AG04450 (cell line): ENCODE results near the gene ST3GAL3. TPM values are rescaled to one million over a fixed set of nuclear protein-coding genes. Genes with fewer than 3 reads are reported as not detected.
"Not testable (repeated sequence)": the region's sequence is repeated elsewhere in the genome, so short reads cannot be mapped to it uniquely, and the experiment has no call there.

ENCODE experiments used
- CTCF ChIA-PET: fragments of 300-600, 350-600 bp; formaldehyde crosslinking; extraction: SDS; loops from one replicate; lab custom pipeline; 2022; ENCODE audit warnings: antibody characterized with exemption, inconsistent platforms; lab: Charles Lee
- POLR2A ChIA-PET: fragments of 350-600 bp; formaldehyde crosslinking; extraction: SDS; loops from one replicate; lab custom pipeline; 2021; ENCODE audit warnings: antibody characterized with exemption, inconsistent platforms; lab: Yijun Ruan, JAX
- DNase-seq: peaks from one replicate; pipeline ENCODE4 v3.0.0-alpha.2; 2011; ENCODE audit warnings: low read depth, low spot score
- H3K27ac ChIP-seq: one replicate; pipeline ENCODE4 v1.5.1; 2012; ENCODE audit warnings: low read depth, low read length, control low read depth
- H3K27me3 ChIP-seq: one replicate; pipeline ENCODE4 v1.6.0; 2012; ENCODE audit warnings: low read length; ENCODE audit not compliant: control insufficient read depth, insufficient read depth
- H3K4me3 ChIP-seq: 2 replicates; pipeline ENCODE4 v1.5.1; 2011; ENCODE audit warnings: mild to moderate bottlenecking, low read depth, low read length, control low read depth
- H3K9me3 ChIP-seq: 2 replicates; pipeline ENCODE4 v1.5.1; 2012; ENCODE audit warnings: low read length; ENCODE audit not compliant: control insufficient read depth, insufficient read depth
- polyA plus RNA-seq: library from polyadenylated mRNA; depleted of rRNA; stranded (reverse); fragments of >200 nt; gene quantifications from 2 replicates; pipeline ENCODE4 v1.2.3, GENCODE V29; 2011
- TF ChIP-seq, protein P1 (sequence below): IDR thresholded peaks from 2 replicates; pipeline ENCODE4 v1.5.1; 2011; ENCODE audit warnings: low read depth, low read length, control low read depth, inconsistent platforms

The ST3GAL3 gene
- polyA plus RNA-seq, 1 experiment, result 11.5 TPM

DNA sequence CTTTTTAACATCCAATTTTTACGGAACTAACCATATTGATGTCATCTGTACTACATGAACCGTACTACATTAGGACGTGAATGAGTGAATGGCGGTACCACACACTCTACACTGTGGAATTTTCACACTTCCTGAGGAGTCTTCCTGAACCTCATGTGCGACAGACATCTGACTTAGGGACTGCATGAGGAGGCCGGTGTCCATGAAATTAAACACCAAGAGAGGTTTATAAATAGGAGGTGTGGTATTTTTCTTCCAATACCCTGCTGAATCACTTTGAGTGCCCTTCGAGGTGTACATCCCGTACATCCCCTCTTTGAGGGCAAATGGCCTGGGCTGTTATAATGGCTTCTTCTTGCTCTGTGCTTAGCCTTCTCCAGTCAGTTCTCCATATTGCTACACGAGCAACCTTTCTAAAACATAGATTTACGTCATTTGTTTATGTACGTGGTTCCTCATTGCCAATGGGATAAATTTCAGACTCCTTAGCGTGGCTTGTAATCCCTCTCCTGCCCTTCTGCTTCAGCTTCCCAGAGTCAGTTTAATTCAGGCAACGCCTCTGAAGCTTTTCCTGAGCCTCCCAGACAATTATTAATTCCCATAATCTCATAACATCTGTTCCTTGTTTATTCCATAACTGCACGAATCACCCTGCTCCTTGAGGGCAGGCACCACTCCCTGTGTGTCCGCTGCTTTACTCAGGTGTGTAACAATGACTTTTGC is 9.4 kb downstream of the ST3GAL3 start:
- TF ChIP-seq, protein P1, sequence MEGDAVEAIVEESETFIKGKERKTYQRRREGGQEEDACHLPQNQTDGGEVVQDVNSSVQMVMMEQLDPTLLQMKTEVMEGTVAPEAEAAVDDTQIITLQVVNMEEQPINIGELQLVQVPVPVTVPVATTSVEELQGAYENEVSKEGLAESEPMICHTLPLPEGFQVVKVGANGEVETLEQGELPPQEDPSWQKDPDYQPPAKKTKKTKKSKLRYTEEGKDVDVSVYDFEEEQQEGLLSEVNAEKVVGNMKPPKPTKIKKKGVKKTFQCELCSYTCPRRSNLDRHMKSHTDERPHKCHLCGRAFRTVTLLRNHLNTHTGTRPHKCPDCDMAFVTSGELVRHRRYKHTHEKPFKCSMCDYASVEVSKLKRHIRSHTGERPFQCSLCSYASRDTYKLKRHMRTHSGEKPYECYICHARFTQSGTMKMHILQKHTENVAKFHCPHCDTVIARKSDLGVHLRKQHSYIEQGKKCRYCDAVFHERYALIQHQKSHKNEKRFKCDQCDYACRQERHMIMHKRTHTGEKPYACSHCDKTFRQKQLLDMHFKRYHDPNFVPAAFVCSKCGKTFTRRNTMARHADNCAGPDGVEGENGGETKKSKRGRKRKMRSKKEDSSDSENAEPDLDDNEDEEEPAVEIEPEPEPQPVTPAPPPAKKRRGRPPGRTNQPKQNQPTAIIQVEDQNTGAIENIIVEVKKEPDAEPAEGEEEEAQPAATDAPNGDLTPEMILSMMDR, result no peak
- H3K9me3 ChIP-seq, result no peaks in the 10 kb centered on the region
- ChIA-PET CTCF (interaction anchor here (1.0 to 1.3 kb wide), 2 partner anchors 47 to 218 kb away, joined by 3 to 4 read pairs; no protein-coding TSS in a partner anchor), POLR2A (no interaction called here)
- no peak overlapping the region for H3K27ac ChIP-seq
- no peak overlapping the region for H3K4me3 ChIP-seq
- no peak for DNase-seq
- no peaks in the 10 kb centered on the region for H3K27me3 ChIP-seq

DNA sequence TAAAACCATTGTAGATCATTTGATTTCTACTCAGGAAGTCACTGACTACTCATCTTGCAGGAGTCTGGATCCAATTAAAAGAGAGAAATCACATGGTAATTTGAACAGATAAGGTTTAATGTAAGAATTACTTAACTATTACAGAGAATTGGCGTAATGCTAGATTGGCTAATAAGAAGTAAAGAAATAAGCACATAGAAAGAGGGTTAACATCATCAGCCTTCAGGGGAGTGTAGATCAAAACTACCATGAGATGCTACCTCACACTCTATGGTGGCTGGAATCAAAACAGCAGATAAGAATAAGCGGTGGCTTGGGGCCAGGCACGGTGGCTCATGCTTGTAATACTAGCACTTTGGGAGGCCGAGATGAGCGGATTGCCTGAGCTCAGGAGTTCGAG is 11.7 kb downstream of the ST3GAL3 start:
- TF ChIP-seq, protein P1, result no peak
- DNase-seq, result no peak
- CTCF ChIA-PET, result no interaction called here
- H3K4me3 ChIP-seq, result no peak overlapping the region
- POLR2A ChIA-PET, result no interaction called here
- H3K27me3 ChIP-seq, result no peaks in the 10 kb centered on the region
- no peaks in the 10 kb centered on the region for H3K9me3 ChIP-seq
- H3K27ac ChIP-seq, result no peak overlapping the region

DNA sequence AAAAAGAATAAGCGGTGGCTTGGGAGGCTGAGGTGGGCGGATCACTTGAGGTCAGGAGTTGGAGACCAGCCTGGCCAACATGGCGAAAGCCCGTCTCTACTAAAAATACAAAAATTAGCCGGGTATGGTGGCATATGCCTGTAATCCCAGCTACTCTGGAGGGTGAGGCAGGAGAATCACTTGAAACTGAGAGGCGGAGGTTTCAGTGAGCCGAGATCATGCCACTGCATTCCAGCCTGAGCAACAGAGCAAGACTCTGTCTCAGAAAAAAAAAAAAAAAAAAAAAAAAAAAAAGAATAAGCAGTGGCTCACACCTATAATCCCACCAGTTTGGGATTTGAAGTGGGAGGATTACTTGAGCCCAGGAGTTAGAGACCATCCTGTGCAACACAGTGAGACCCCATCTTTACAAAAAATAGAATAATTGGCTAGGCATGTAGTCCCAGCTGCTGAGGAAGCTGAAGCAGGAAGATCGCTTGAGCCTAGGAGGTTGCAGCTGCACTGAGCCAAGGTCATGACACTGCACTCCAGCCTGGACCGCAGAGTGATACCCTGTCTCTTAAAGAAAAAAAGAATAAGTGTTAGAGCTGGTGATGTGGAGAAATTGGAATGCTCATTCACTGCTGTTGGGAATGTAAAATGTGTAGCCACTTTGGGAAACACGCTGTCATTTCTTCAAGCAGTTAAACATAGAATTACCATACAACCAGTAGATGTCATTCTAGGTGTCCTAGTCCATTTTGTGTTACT is 12.5 kb downstream of the ST3GAL3 start:
- H3K27me3 ChIP-seq, POLR2A ChIA-PET, H3K27ac ChIP-seq, DNase-seq, H3K9me3 ChIP-seq, H3K4me3 ChIP-seq: not testable (repeated sequence)
- CTCF ChIA-PET, result interaction anchor here (1.3 to 1.5 kb wide), 2 partner anchors 27 to 43 kb away, joined by 3 to 5 read pairs; no protein-coding TSS in a partner anchor

DNA sequence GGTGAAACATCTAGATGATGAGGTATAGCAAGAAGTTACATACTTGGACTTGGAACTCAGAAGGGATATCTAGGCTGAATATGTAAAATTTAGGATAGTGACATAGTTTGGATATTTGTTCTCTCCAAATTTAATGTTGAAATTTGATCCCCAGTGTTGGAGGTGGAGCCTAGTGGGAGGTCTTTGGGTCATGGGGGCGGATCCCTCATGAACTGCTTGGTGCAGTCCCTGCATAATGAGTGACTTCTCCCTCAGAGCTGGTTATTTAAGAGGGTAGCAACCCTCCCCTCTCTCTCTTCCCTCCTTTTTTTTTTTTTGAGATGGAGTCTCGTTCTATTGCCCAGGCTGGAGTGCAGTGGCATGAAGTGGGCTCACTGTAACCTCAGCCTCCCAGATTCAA is 15.5 kb downstream of the ST3GAL3 start:
- Histone ChIP-seq H3K9me3 (no peaks in the 10 kb centered on the region), H3K27me3 (no peaks in the 10 kb centered on the region), H3K27ac (no peak overlapping the region), H3K4me3 (no peak overlapping the region)
- DNase-seq, result no peak
- POLR2A ChIA-PET, result no interaction called here
- TF ChIP-seq, protein P1, result no peak
- CTCF ChIA-PET, result interaction anchor here (1.0 kb wide), 1 partner anchor 40 kb away, joined by 3 read pairs; no protein-coding TSS in a partner anchor

DNA sequence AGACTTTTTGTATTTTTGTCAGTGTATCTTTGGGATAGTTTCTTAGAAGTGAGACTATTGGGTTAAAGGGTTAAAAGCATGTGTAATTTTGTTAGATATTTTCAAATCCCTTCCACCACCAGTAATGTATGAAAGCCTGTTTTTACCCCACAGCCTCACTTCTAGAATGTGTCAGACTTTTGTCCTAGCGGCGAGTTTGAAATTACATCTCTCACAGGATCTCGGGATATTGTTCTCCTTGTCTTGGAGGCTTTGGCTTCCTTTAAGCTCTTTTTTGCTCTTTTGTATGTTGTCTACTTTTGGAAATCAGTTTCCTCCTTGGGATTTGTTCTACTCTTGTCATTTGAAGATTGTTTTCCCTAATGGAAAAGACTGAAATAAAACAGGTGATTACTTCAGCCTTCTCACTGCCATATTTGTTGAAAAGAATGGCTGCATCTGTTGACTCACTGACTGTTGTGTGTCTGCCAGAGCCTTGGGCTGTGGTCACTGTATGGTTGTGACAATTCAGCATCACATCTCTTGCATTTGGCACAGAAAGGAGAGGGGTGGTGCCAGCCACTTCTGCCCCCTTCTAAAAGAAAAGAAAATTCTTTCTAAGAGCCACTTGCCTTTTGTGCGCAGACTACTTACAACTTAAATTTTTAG is 22.6 kb downstream of the ST3GAL3 start:
- ChIA-PET CTCF (no interaction called here), POLR2A (no interaction called here)
- H3K9me3 ChIP-seq, result no peaks in the 10 kb centered on the region
- no peak overlapping the region for H3K4me3 ChIP-seq
- TF ChIP-seq, protein P1, result no peak
- no peaks in the 10 kb centered on the region for H3K27me3 ChIP-seq
- no peak for DNase-seq
- H3K27ac ChIP-seq, result no peak overlapping the region
